ENCODE data around the gene ACSS1.

The ACSS1 gene

DNA sequence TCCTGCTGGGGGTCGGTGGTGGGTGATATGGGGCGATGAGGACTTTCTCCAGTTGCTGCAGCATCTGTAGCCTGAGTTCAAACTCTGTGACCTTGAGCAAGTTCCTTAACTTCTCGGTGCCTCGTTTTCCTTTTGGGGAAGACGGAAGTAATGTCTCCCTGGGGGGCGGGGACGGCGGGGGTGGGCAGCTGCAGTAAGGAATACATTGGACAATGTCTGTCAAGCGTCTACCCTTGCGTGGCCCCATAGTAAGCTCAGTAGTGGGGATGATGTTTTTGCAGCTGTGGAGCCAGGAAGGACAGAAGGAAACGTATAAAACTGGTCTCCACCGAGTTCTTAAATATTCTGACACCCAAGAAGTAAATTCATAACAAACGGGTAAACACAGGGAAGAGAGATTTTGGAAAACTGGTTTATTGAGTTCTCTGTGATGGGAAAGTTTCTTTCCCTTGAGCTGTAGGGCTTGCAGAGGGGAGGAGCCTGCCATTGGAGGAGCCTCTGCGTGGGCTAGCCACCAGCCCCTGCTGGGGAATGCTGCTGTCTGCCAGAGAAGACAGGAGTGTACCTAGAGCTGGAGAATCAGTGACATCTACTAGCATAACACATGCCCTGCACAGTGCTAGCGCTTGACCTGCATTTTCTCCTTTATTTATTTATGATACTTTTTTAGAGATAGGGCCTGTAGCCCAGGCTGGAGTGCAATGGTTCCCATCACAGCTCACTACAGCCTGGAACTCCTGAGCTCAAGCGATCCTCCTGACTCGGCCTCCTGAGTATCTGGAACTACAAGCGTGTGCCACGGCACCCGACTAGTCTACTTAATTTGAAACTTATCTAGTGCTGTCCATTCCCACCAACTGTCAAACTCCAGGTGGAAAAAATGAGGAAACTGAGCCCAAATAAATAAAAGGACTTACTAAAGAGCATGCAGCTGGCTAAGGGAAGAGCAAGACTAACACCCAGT lies 1.2 kb upstream of the ACSS1 start:
- peak; percentile 49 for DNase-seq

DNA sequence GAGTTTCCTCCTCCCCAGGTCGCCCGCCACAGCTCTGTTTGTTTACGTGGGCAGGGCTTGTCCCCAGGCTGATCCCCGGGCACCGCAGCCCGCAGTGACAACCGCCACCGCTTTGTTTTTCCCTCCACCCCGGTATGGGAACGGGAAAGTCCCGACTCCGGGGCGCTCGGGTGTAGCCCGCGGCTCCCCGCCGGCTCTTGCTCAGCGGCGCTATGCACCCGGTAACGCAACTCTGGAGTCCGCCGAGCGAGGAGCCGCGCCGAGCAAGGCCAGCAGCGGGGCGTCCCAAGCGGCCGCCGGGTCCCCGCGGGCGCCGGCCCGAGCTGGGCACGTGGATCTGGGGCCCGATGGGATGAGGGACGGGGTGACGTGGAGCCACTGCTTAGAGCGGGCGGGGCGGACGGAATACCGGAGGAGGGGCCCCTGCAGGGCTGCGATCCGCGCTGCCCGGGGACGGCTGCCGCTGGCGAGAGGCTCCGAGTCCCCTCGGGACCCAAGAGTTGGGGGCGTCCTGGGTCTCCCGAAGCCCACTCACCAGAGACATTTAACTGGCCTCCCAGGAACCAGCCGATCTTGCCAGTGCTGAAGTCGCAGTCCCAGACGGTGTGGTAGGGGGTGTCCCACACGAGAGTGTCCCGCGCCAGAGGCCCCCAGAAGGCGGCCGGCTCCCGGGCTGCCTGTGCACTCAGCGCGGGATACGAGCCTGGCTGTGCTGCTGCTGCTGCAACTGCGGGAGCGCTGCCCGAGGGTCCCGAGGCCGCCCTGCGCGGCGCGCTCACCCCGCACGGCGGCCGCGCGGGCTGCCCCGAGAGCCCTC lies 497 bp downstream of the ACSS1 start:
- peak; percentile 93 for DNase-seq

DNA sequence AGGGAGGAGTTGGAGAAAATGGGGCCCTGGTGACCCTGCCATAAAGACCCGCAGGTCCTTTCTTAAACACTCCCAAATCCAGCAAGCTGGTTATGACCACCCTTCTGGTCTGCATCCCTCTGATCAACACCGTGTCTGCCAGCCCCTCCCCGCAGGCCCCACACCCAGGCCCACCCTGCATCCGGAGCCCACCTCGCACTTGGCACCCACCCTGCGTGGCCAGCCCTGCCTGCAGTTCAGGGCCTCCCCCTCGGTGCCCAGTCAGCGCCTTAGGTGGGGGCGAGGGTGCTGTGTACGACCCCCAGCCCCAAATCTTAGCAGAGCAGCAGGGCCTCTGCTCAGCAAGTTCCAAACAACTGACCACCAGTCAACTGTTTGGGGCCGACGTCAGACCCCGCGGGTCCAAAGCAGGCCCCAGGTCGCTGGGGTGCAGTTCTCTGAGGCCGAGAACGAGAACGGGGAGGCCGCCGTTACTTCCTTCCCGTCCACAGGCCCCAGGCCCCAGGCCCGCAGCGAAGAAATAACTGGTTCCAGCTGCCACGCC lies 1.2 kb downstream of the ACSS1 start:
- DNase-seq = no peak

DNA sequence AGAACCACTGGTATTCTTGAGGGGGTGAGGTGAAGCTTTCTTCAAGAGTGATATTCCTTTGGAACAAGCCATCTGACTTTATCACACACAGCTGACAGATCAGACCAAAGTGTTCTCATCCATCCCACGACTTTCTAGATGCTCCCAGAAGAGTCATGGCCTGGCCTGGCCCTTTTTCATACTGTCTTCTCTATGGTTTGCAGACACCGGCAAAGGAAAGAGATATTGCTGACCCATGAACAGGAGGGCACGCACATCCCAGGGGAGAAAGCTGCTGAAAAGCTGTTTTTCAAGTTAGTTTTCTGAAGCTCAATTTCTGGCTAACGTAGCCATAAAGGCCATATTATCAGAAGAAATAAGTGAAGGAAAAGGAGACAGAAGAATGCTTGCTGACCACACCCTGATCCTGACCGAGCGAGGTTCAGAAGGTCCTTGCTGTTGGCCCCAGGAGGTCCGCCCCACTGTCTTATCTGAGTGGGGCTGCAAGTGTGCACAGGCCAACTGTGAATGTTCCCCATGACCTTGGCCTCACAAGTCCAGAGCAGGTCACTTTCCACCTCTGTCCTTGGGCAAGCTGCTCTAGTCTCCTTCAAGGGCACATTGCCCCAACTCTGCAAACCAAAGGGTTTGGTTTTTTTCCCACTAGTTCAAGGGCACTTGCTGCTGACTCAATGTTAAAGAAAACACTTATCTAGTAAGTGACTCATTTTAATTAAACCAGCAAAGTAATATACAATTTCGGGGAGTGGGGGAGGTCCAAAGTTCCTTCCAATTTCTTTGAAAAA lies 2.0 kb downstream of the ACSS1 start:
- DNase-seq = peak; percentile 53

DNA sequence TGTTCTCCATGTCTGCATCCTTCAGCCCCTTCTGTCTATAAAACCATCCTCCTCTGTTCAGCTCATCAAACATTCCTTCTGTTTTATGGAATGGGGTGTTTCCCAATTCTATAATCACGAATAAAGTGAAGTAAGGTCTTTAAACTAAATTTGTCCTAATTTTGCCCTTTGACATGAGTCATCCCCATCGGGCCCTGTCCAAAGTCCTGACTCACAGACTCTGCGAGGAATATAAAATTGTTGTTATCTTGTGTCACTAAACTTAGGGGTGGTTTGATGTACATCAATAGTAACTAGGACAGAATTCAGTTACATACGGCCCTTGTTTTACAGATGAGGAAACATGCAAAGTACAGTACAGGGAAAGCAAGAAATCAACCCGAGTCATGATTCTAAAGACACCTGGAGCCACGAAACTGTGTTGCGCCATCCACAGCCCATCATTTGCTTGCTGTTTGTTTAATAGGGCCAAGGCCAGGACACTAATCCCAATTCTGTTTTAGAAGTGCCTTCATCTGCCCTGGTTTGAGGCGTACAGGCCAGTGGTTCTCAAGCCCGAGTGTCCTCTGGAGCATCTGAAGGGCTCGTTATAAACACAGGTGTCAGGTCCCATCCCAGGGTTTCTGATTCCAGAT lies 2.8 kb downstream of the ACSS1 start:
- DNase-seq = no peak

DNA sequence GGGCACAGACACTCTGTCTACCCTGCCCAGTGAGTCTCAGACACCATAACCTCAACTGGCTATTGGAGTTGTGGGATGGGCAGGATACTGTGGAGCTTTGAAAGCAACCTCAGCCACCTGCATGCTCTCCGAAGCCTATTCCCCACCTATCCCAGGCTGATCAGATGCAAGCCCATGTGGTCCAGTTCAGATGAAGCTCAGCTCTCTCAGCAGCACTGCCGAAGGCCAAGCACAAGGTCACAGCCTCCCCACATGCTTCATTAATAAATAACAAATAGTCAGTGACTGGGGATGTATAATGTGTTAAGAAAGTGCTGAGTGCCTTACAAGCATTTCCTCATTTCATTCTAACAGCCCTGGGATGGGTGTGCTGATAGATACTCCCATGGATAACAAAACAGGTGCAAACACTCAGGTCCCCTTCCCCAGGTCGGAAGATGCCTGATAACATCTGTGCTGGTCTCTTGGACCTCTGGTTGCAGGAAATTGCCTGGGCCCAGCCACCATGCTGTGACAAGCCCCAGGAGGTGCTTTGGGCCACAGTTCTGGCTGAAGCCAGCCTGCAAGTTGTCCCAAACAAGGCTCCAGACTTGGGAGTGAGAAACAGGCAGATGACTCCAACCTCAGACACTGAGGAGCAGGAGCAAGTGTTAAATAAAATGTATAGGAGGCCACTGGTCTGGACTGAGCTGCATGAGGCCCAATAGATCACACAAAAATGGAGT lies 3.7 kb downstream of the ACSS1 start:
- no peak for DNase-seq

DNA sequence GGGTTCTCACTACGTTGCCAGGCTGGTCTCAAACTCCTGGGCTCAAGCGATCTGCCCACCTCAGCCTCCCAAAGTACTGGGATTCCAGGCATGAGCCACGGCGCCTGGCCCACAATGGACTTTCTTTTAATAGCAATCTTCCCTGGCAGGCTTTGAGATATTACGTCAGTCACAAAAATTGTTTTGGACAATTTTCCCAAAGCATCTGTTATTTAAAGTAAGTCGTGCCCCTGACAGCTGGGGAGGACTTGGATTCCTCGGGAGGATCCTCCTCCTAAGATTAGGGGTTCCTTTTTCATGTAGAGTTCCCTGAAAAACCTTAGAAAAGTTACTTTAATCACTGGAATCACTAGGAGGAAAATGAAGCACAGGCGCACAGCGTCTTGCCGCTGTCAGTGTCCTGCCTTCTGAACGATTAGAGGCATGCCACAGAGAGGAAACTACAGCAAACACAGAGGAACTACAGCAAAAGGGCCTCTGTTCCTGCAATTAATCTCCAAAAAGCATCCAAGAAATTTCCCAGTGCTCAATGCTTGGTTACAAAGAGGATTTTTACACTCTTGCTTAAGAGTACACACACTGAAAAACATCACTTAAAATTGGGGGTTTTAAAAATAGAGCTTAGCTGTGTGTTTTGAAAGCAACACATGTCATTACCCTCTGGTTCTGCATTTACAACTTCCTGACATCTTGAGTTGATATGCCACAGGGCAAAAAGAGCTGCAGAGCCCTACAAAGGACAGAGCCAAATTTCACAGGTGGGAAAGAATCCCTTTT lies 4.5 kb downstream of the ACSS1 start:
- DNase-seq = no peak

DNA sequence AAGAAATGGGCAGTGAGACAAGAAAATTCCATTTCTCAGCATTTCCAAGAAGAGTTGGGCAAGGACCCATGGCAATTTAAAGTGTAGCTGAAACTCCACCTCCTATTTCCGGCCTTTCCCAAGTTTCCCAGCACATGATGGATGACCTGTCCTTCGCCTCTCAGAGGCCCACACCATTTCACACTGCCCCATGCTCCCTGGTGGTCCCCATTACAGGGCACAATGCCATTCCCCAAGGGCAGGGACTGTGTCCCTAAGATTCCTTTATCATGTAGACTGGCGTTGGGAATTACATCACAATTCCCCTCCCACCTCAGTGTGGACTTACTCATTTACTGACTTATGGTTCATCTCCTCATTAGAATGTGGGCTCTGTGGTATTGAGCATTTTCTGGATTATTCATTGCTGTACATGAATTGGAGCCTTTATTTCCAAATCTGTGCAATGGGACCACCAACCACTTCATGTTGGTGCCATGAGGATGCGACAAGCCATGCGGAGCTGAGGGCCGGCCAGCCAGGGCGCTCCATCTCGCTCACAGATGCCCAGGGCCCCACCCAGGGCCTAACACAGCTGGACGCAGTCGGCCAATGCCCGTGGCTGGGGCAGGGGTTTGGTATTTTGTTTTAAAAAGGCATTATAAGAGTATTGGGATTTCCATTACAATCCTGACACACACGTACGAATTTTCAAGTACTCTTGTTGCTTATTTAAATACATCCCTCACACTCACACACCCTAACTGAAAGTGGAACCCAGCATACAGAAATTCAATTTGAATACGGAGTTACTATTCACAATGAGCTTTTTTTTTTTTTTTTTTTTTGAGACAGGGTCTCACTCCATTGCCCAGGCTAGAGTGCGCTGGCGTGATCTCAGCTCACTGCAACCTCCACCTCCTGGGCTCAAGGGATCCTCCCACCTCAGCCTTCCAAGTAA lies 5.4 kb downstream of the ACSS1 start:
- no peak for DNase-seq

DNA sequence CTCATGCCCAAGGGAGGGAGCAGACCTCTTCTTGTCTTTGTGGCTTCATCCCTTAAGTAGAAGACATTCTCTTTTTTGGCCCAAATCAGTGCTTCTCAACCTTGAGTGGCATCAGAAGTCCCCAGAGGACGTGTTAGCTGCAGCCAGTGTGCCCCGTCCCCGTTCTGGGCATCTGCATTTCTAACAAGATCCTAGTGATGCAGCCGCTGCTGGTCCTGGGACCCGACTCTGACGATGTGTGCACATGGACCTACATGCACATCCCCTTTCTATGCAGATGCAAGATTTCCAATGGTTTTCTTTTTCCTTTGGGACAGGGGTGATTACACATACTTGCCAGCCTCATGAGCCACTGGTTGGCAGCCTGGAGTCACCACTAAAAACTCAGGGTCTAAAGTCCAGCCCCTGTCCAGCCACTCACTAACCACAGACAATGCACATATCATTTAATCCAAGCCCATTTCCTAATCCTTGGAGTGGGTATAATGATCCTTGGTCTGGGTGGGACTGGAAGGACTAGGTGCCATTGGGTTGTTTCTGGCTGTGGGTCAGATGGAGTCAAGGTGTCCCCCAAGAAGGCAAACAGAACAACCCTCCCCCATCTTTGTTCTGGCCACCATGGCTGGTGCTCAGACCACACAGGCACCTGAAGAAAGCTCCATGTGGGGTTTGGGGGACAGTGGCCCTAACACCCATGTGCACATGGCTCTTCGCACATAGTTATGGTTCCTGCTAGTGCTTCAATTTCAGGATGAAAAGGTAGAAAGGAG lies 6.4 kb downstream of the ACSS1 start:
- no peak for DNase-seq

DNA sequence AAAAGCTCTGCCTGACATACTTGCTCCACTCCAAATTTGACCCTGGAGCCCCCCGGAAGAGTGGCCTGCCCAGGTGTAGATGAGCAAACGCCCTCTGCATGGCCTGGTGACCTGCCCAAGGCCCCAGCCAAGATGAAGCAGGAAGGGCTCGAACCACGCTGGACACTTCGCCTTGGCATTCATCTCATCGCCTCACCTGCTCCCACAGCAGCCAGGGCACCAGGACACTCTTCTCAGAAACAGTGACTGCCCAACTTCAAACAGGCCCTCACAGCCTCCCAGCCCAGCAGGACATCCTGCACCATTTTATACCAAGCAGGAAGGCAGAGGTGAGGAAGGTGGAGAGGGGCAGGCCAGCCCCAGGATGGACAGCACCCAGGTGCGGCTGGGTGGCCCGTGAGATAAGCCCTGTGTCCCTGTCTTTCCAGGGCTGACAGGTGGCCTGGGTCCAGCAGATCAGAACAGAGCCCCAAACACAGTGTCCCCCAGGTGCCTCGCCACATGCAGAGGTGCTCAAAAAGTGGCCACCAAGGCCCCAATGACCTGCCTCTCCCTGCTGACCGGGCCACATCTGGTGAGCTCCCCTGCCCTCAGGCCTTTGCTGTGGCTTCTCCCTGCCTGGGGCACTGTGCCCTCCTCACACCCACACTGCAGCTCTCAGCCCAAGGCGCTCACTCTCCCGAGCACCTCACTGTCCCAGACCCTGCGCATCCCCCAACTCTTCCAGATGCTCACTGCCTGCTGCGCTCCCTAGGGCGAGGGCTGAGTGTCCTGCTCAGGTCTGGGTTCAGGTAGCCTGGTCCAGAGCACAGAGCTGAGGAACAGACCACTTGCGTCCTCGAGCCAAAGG lies 7.2 kb downstream of the ACSS1 start:
- DNase-seq = no peak

DNA sequence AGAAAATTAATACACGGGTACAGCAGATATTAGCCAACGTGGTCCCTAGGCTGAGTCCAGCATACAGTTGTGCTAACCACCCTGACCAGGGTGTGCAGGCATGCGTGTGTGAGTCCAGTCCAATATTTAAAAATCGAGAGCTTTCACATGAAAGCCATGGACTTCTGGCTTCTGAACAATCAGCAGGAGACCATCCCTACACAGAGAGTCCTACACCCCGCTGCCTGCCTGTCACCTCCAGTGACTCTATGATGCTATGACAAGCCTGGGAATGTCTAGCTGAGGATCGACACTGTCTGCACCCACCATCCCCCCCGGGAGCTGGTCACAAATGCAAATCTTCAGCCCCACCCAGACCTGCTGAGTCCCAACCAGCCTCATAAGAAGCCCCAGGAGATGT lies 7.9 kb downstream of the ACSS1 start:
- no peak for DNase-seq

DNA sequence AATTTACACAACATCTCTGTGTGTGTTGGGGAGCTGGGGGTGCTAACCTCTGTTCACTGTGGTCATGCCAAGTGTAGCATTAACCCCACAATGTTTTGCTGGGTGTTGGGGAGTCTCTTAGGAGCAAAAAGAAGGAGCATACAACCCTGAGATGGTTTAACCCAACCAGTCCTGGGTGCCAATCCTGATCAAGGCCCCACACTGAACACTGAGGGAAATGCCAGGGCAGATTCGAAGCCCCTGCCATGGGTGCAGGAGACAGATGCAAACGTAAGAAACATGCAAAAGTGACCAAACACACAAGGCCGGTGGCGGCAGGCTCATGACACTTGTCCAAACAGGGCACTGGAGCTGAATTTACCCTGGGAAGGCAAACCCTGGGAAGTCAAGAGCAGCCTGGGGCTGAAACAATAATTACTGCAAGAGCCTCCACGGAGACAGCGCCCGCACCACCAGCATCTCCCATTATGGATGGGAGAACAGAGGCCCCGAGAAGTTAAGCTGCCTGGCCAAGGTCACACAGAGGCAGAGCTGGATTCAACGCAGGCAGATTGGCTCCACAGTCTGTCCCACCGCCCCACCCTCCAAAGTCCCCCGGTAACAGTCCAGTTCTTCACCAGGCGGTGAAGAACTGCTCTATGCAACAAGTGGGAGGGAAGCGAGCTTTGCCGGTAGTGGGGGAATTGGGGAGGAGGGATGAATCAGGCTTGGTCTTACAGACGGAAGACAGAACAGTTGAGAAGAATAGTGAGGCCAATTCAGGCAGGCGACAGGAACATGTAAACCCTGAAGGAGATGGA lies 8.5 kb downstream of the ACSS1 start:
- DNase-seq = no peak

DNA sequence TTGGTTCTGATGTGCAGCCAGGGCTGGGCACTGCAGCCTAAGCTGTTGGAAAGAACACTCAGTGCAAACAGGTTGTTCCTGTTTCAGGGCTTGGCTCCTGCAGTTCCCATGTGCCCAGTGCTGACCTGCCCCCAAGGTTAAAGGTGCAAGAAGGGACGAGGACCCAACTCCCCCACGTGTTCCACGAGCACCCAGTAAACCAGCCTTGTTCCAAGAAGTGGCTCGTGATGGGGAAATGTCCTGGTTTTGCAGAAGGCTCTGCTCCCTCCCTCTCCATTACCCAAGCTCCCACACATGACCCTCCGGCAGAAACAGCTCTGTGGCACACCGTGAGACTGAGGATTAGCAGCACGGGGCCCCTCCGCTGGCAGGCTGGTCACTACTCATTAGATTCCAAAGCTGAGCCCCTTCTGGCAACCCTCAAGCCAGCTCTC lies 9.4 kb downstream of the ACSS1 start:
- DNase-seq = no peak

DNA sequence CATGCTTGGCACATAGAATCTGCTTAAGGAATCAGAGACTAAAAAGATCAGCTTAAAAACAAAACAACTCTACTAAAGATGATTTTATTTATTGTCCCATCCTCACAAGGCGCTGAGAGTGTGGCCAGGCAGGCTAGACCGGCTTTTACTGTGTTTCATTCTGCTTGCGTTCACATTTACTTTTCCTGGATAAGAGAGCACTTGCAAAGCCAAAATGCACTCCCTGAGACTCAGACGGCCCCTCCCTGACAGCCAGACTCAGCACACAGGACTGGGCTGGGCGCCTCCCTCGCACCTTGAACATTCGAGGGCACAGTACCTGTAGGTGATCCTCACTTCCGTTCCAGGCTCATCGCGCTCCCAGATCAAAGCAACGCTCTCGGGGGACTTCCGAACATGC lies 10.2 kb downstream of the ACSS1 start:
- no peak for DNase-seq

DNA sequence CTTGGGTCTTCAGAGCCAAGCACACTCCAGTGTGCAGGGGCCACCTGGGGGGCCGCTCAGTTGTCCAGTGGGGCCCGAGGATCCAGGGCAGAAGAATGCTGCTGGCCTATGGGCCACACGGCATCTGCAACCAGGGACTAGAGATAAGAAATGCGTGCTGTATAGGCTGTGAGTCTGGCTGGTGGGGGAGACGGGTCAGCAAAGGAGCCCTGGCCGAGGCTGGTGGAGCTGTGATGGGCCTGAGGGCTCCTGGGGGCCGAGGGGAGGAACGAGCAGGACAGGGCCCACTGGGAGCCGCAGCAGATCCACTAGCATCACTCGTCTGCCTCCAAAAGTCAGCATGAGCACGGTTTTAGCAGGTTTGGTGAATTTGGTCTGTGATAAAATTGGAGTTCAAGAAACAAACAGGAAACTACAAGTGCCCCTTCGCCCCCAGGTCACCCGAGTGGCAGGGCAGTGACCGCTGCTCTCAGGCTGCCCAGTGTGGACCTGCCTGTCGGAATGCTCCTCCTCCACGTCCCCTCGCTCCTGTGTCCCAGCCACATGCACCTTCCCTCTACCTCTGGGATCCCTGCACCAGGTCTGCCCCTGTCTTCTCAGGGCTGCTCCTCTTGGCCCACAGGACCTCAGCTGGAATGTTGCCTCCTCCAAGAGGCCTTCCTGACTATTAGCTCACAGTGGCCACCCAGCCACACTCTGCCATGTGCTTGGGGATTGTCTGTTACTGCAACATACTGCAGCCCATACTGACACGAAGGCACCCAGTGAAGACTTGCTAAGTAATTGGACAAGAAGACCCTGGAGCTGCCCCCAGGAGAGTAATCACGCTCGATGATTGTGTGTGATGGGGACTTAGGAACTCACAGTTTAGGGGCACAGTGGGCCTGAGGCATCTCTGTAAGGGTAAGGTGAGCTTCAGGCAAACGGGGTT lies 10.9 kb downstream of the ACSS1 start:
- DNase-seq = no peak

DNA sequence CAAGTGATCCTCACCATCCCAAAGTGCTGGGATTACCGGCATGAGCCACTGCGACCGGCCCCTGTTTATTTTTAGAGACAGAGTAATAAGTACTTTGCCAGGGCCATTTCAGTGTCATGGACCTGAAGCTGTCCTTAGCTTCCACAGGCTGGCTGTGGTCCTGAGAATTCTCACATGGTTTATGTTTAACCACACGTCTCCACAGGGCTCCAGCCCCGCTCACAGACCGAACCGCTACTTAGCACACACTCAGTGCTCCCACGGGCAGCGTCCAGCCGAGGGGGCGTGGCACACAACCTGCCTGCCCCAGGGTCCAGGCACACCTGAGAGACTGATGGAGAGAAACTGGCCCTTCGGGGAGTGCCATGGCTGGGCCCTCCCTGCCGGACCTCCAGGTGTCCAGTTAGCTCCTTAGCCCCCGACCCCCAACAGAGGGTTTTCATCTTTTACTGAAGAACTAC lies 11.7 kb downstream of the ACSS1 start:
- DNase-seq = no peak
